ENCODE measurements around the gene OSBPL9. TPM values are rescaled to one million over a fixed set of nuclear protein-coding genes. Genes with fewer than 3 reads are reported as not detected.

Gene OSBPL9
- total RNA-seq, 2 donors from 2014 or later: 94.1 to 114 TPM

GRCh38 chr1:51592711-51593110 is 24.2 kb upstream of the OSBPL9 start:
- no peaks in the 10 kb centered on the region for H3K36me3 ChIP-seq
- H3K4me3 ChIP-seq: no peak overlapping the region
- H3K4me1 ChIP-seq (ENCODE audit: control insufficient read depth in 1 of 2, low read depth in 2 of 2): no peaks in the 10 kb centered on the region
- DNase-seq (ENCODE audit: low spot score) (no peak), ATAC-seq (ENCODE audit: insufficient number of reproducible peaks, low FRiP score, low read depth) (no peak)
- H3K27me3 ChIP-seq (replicated peaks; ENCODE audit: insufficient read depth): no peaks in the 10 kb centered on the region
- no peak overlapping the region for H3K27ac ChIP-seq
- H3K9me3 ChIP-seq: no peaks in the 10 kb centered on the region
- TF ChIP-seq CTCF (IDR thresholded peaks at IDR 0.05): no peak

GRCh38 chr1:51594716-51595115 is 22.2 kb upstream of the OSBPL9 start:
- no peaks in the 10 kb centered on the region for H3K27me3 ChIP-seq (replicated peaks; ENCODE audit: insufficient read depth)
- ATAC-seq (ENCODE audit: insufficient number of reproducible peaks, low FRiP score, low read depth) (no peak), DNase-seq (ENCODE audit: low spot score) (no peak)
- H3K4me3 ChIP-seq: no peak overlapping the region
- no peak for TF ChIP-seq CTCF (IDR thresholded peaks at IDR 0.05)
- no peaks in the 10 kb centered on the region for H3K9me3 ChIP-seq
- no peaks in the 10 kb centered on the region for H3K4me1 ChIP-seq (ENCODE audit: control insufficient read depth in 1 of 2, low read depth in 2 of 2)
- no peaks in the 10 kb centered on the region for H3K36me3 ChIP-seq
- H3K27ac ChIP-seq: no peak overlapping the region

GRCh38 chr1:51600529-51600928 is 16.4 kb upstream of the OSBPL9 start:
- no peaks in the 10 kb centered on the region for H3K4me1 ChIP-seq (ENCODE audit: control insufficient read depth in 1 of 2, low read depth in 2 of 2)
- no peak for TF ChIP-seq CTCF (IDR thresholded peaks at IDR 0.05)
- DNase-seq (ENCODE audit: low spot score): no peak
- no peak overlapping the region for H3K27ac ChIP-seq
- no peaks in the 10 kb centered on the region for H3K27me3 ChIP-seq (replicated peaks; ENCODE audit: insufficient read depth)
- H3K9me3 ChIP-seq: no peaks in the 10 kb centered on the region
- ATAC-seq (ENCODE audit: insufficient number of reproducible peaks, low FRiP score, low read depth): no peak
- no peaks in the 10 kb centered on the region for H3K36me3 ChIP-seq
- H3K4me3 ChIP-seq: no peak overlapping the region

GRCh38 chr1:51600965-51601364 is 15.9 kb upstream of the OSBPL9 start:
- TF ChIP-seq CTCF (IDR thresholded peaks at IDR 0.05): no peak
- Histone ChIP-seq H3K27me3 (replicated peaks; ENCODE audit: insufficient read depth) (no peaks in the 10 kb centered on the region), H3K27ac (no peak overlapping the region), H3K36me3 (no peaks in the 10 kb centered on the region), H3K4me3 (no peak overlapping the region), H3K9me3 (no peaks in the 10 kb centered on the region), H3K4me1 (ENCODE audit: control insufficient read depth in 1 of 2, low read depth in 2 of 2) (no peaks in the 10 kb centered on the region)
- ATAC-seq (ENCODE audit: insufficient number of reproducible peaks, low FRiP score, low read depth) (no peak), DNase-seq (ENCODE audit: low spot score) (no peak)

- DNase-seq (ENCODE audit: low spot score) (no peak), ATAC-seq (ENCODE audit: insufficient number of reproducible peaks, low FRiP score, low read depth) (no peak)
- H3K9me3 ChIP-seq: no peaks in the 10 kb centered on the region
- peaks cover 0 to 8% of the 10 kb centered on the region in 2 donors for H3K4me1 ChIP-seq (ENCODE audit: control insufficient read depth in 1 of 2, low read depth in 2 of 2)
- H3K27me3 ChIP-seq (replicated peaks; ENCODE audit: insufficient read depth): no peaks in the 10 kb centered on the region
- H3K27ac ChIP-seq: no peak overlapping the region
- no peak overlapping the region for H3K4me3 ChIP-seq
- TF ChIP-seq CTCF (IDR thresholded peaks at IDR 0.05): no peak
- no peaks in the 10 kb centered on the region for H3K36me3 ChIP-seq
These were observed 10.8 kb upstream of the OSBPL9 start for GRCh38 chr1:51605961-51606723.
